GM19043 (cell line): ENCODE results near the gene SDCCAG8.

Experiments used
- ATAC-seq: cut with Tn5 transposase; IDR thresholded peaks from one replicate; pipeline ENCODE4 v1.9.1; 2021; ENCODE audit warnings: low read depth; ENCODE audit not compliant: unreplicated experiment

Gene SDCCAG8

GRCh38 chr1:243275316-243275715, 19.5 kb downstream of the SDCCAG8 start:
- ATAC-seq = no peak

GRCh38 chr1:243280571-243281129, 24.8 kb downstream of the SDCCAG8 start:
- ATAC-seq = no peak

- no peak for ATAC-seq
These were observed 25.8 kb downstream of the SDCCAG8 start for GRCh38 chr1:243281672-243282071.

- ATAC-seq = no peak
These were observed 30.7 kb downstream of the SDCCAG8 start for GRCh38 chr1:243286409-243287122.

GRCh38 chr1:243287123-243287460, 31.3 kb downstream of the SDCCAG8 start:
- ATAC-seq = no peak

GRCh38 chr1:243287652-243288051, 31.8 kb downstream of the SDCCAG8 start:
- ATAC-seq = peak; percentile 89

- ATAC-seq = no peak
These were observed 32.2 kb downstream of the SDCCAG8 start for GRCh38 chr1:243288062-243288461.

- no peak for ATAC-seq
These were observed 35.5 kb downstream of the SDCCAG8 start for GRCh38 chr1:243291292-243291691.

GRCh38 chr1:243292117-243292516, 36.3 kb downstream of the SDCCAG8 start:
- no peak for ATAC-seq

GRCh38 chr1:243293941-243294722, 38.3 kb downstream of the SDCCAG8 start:
- no peak for ATAC-seq

GRCh38 chr1:243294723-243295121, 38.9 kb downstream of the SDCCAG8 start:
- ATAC-seq = no peak

GRCh38 chr1:243299069-243299468, 43.2 kb downstream of the SDCCAG8 start:
- no peak for ATAC-seq

- no peak for ATAC-seq
These were observed 45.2 kb downstream of the SDCCAG8 start for GRCh38 chr1:243301059-243301458.

GRCh38 chr1:243311809-243312208, 56.0 kb downstream of the SDCCAG8 start:
- ATAC-seq = no peak

- peak; percentile 22 for ATAC-seq
These were observed 57.3 kb downstream of the SDCCAG8 start for GRCh38 chr1:243312952-243313634.

- peak; percentile 77 for ATAC-seq
These were observed 58.0 kb downstream of the SDCCAG8 start for GRCh38 chr1:243313635-243314536.

GRCh38 chr1:243315455-243315854, 59.6 kb downstream of the SDCCAG8 start:
- ATAC-seq = no peak

- no peak for ATAC-seq
These were observed 60.1 kb downstream of the SDCCAG8 start for GRCh38 chr1:243315893-243316292.

GRCh38 chr1:243316366-243316989, 60.6 kb downstream of the SDCCAG8 start:
- ATAC-seq = no peak

- ATAC-seq = no peak
These were observed 64.4 kb downstream of the SDCCAG8 start for GRCh38 chr1:243320224-243320623.
